Endothelial cell (in vitro differentiated cells): ENCODE results near the gene NRCAM. TPM values are rescaled to one million over a fixed set of nuclear protein-coding genes. Genes with fewer than 3 reads are reported as not detected.

ENCODE experiments used
- DNase-seq: peaks from one replicate; pipeline ENCODE4 v3.0.0; 2021; ENCODE audit warnings: low spot score
- H3K27ac Mint-ChIP-seq: one replicate; pipeline ENCODE4 v1.8.0; 2021; ENCODE audit warnings: mixed read lengths, inconsistent platforms; ENCODE audit not compliant: unreplicated experiment
- H3K27me3 Mint-ChIP-seq: one replicate; pipeline ENCODE4 v1.8.0; 2021; ENCODE audit warnings: mild to moderate bottlenecking, moderate library complexity, mixed read lengths, inconsistent platforms; ENCODE audit not compliant: unreplicated experiment
- H3K36me3 Mint-ChIP-seq: one replicate; pipeline ENCODE4 v1.8.0; 2021; ENCODE audit warnings: mild to moderate bottlenecking, low read depth, mixed read lengths, inconsistent platforms; ENCODE audit not compliant: unreplicated experiment
- H3K4me1 Mint-ChIP-seq: one replicate; pipeline ENCODE4 v1.8.0; 2021; ENCODE audit warnings: mild to moderate bottlenecking, mixed read lengths, inconsistent platforms; ENCODE audit not compliant: unreplicated experiment
- H3K4me3 Mint-ChIP-seq: one replicate; pipeline ENCODE4 v1.8.0; 2021; ENCODE audit warnings: mild to moderate bottlenecking, mixed read lengths, inconsistent platforms; ENCODE audit not compliant: unreplicated experiment
- H3K9me3 Mint-ChIP-seq: one replicate; pipeline ENCODE4 v1.8.0; 2021; ENCODE audit warnings: mixed read lengths, inconsistent platforms; ENCODE audit not compliant: unreplicated experiment
- CTCF ChIP-seq: fragments of 200-600 bp; sonication (generic); IDR thresholded peaks from one replicate; pipeline ENCODE4 v1.5.0; 2021; ENCODE audit warnings: antibody characterized with exemption; ENCODE audit not compliant: unreplicated experiment
- total RNA-seq: library from RNA; stranded (reverse); fragmentation: NEBNext Ultra II Directional; extraction: Animal tissue kit (Norgen Biotek cat#: 25700); gene quantifications from one replicate; pipeline ENCODE4 v1.2.1, GENCODE V29; 2021; ENCODE audit not compliant: unreplicated experiment

Gene NRCAM
- total RNA-seq, 1 donor from 2014 or later: 2.2 TPM

- TF ChIP-seq CTCF: no peak
- no peaks in the 10 kb centered on the region for H3K4me1 Mint-ChIP-seq
- no peak overlapping the region for H3K4me3 Mint-ChIP-seq
- H3K27me3 Mint-ChIP-seq: no peaks in the 10 kb centered on the region
- DNase-seq: no peak
- H3K36me3 Mint-ChIP-seq: no peaks in the 10 kb centered on the region
- no peak overlapping the region for H3K27ac Mint-ChIP-seq
- H3K9me3 Mint-ChIP-seq: no peaks in the 10 kb centered on the region
Measured at GRCh38 chr7:108322925-108323832, 133.1 kb downstream of the NRCAM start.

- Mint-ChIP-seq H3K27me3 (no peaks in the 10 kb centered on the region), H3K36me3 (no peaks in the 10 kb centered on the region), H3K27ac (no peak overlapping the region), H3K4me1 (no peaks in the 10 kb centered on the region), H3K9me3 (no peaks in the 10 kb centered on the region), H3K4me3 (no peak overlapping the region)
- TF ChIP-seq CTCF: no peak
- no peak for DNase-seq
Measured at GRCh38 chr7:108322046-108322445, 134.2 kb downstream of the NRCAM start.

- Mint-ChIP-seq H3K9me3 (no peaks in the 10 kb centered on the region), H3K36me3 (no peaks in the 10 kb centered on the region), H3K4me3 (no peak overlapping the region), H3K27ac (no peak overlapping the region), H3K27me3 (no peaks in the 10 kb centered on the region), H3K4me1 (no peaks in the 10 kb centered on the region)
- TF ChIP-seq CTCF: no peak
- no peak for DNase-seq
Measured at GRCh38 chr7:108321359-108321758, 134.9 kb downstream of the NRCAM start.

DNA sequence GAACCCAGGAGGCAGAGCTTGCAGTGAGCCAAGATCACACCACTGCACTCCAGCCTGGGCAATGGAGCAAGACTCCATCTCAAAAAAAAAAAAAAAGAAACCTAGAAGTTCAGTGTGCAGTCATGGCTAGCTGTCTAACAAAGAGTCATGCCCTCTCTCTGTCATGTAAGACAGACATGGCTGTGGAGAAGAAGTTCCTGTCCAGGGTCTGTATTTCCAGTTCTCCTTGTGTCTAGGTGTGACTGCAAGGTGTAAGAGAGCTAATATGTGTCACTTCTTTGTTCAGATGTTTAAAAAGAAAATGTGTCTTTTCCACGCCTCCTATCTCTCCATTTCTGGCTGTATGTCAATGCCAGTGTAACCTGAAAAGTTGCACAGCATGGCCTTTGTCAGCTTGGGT lies 139.5 kb downstream of the NRCAM start:
- TF ChIP-seq CTCF: no peak
- H3K4me1 Mint-ChIP-seq: no peaks in the 10 kb centered on the region
- H3K27me3 Mint-ChIP-seq: no peaks in the 10 kb centered on the region
- no peak overlapping the region for H3K27ac Mint-ChIP-seq
- no peak overlapping the region for H3K4me3 Mint-ChIP-seq
- no peak for DNase-seq
- H3K36me3 Mint-ChIP-seq: no peaks in the 10 kb centered on the region
- no peaks in the 10 kb centered on the region for H3K9me3 Mint-ChIP-seq

- H3K4me1 Mint-ChIP-seq: no peaks in the 10 kb centered on the region
- H3K27me3 Mint-ChIP-seq: no peaks in the 10 kb centered on the region
- H3K9me3 Mint-ChIP-seq: no peaks in the 10 kb centered on the region
- no peaks in the 10 kb centered on the region for H3K36me3 Mint-ChIP-seq
- TF ChIP-seq CTCF: no peak
- H3K4me3 Mint-ChIP-seq: no peak overlapping the region
- H3K27ac Mint-ChIP-seq: no peak overlapping the region
- no peak for DNase-seq
Measured at GRCh38 chr7:108314551-108314950, 141.7 kb downstream of the NRCAM start.
